SJCRH30 (cell line): ENCODE data around the gene ISG20L2. TPM values are rescaled to one million over a fixed set of nuclear protein-coding genes. Genes with fewer than 3 reads are reported as not detected.
A peak's percentile ranks its signal among the peaks of the same experiment; 100 is the strongest.

Experiments
- DNase-seq, 2 experiments: peaks; one replicate each; pipeline ENCODE4 v3.0.0-alpha.2; 2015 to 2020
- H3K27ac ChIP-seq: fragments of 250-450 bp; sonication (Bioruptor Pico); 2 replicates; pipeline ENCODE4 v1.5.1; 2020; ENCODE audit warnings: mild to moderate bottlenecking, moderate library complexity
- H3K27me3 ChIP-seq: fragments of 250-450 bp; sonication (Bioruptor Pico); 2 replicates; pipeline ENCODE4 v1.5.1; 2020; ENCODE audit warnings: mild to moderate bottlenecking, moderate library complexity
- H3K36me3 ChIP-seq: fragments of 250-450 bp; sonication (Bioruptor Pico); 2 replicates; pipeline ENCODE4 v1.5.1; 2020; ENCODE audit warnings: mild to moderate bottlenecking, moderate library complexity
- H3K4me1 ChIP-seq: fragments of 250-450 bp; sonication (Bioruptor Pico); 2 replicates; pipeline ENCODE4 v1.5.1; 2020; ENCODE audit warnings: mild to moderate bottlenecking, moderate library complexity
- H3K4me3 ChIP-seq: fragments of 250-450 bp; sonication (Bioruptor Pico); 2 replicates; pipeline ENCODE4 v1.5.1; 2020; ENCODE audit warnings: mild to moderate bottlenecking, moderate library complexity
- H3K9me3 ChIP-seq: fragments of 250-450 bp; sonication (Bioruptor Pico); replicated peaks from 2 replicates; pipeline ENCODE4 v1.5.1; 2020; ENCODE audit warnings: mild to moderate bottlenecking, moderate library complexity
- total RNA-seq: library from RNA; depleted of rRNA; stranded (reverse); fragments of >200 nt; shearing (Covaris generic); gene quantifications from 2 replicates; pipeline ENCODE4 v1.2.3, GENCODE V29; 2014

Gene ISG20L2
- total RNA-seq, 1 experiment from 2014 or later = 33.7 TPM

DNA sequence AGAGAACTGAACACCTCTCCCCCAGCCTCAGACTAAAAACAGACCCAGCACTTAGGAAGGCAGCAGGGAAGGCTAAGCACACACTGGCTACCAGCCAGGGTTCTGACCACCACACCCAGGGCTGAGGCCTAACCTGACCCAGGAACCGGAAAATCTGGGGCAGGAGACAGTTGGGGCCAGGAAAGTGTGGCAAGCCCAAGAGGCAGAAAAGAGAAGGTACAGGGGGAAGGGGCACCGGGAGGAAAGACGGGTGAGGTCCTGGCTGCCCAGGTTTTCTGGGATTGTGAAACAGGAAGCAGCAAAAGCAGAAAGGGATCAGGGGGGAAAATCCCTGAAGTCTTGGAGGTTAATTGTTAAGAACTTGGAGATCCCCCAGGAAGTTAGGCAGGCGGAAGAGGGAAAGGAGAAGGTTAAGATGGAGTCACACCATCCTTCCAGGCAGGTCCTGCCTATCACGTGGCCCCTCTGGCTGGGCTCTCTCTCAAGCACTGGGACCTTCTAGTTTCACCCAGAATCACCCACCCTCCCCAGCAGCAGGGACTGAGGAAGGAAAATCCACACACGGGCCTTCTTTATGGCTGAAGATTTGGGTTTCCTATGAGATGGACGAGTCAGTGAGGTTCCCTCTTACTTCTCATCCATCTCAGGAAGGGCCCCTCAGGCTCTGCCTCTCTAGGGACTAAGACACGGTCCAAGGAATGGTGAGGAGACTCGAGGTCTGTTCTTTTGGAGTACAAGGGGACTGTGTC lies 20.3 kb upstream of the ISG20L2 start:
- peak overlapping the region; percentile 100 for H3K27ac ChIP-seq
- peak overlapping the region; percentile 15 for H3K4me3 ChIP-seq
- no peaks in the 10 kb centered on the region for H3K9me3 ChIP-seq
- DNase-seq = peak; percentile 22 to 34
- H3K27me3 ChIP-seq = no peaks in the 10 kb centered on the region
- peaks cover 6% of the 10 kb centered on the region; the same call in 1 of the 2 replicates for H3K36me3 ChIP-seq
- peaks cover 37% of the 10 kb centered on the region for H3K4me1 ChIP-seq

DNA sequence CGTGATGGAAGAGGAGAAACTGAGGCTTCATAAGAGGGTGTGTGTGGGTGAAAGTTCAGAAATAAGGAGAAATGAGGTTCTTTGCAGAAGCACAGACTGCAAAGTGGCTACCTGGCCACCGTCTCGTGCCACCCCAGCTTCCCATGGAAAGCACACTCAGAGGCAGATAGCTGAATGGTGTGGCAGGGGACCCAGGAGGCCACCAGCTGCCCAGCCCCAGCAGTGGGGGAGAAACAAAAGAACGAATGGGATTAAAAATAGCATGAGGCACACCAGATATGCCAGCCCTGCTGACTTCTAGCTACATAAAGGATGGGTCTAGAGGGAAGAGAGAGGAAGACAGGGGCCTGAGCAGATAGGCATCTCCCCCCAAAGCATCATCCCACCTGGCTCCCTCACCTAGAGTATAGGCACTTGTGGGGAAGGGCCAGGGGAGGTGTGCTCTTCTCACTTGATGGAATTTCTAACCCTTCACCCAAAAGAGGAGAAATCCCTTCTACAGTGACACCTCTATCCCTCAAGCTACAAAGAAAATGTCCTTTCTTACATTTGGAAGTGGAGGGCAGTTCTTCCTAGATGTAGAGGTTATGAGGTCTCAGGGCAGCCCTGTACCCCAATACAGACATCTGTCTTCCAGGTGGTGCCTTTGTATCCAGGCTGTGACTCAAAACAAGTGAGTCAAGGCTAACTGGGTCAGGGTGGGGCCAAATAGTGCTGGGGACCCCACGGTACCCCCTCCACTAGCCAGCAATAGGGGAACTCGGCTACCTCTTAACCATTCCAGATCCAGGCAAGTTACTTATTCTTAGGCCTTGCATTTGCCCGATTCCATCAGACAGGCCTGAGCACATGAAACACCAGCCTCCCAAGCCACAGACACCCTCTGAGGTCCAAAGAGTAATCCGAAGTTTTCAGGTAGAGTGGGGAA lies 19.4 kb upstream of the ISG20L2 start:
- Histone ChIP-seq H3K9me3 (no peaks in the 10 kb centered on the region), H3K36me3 (peaks cover 8% of the 10 kb centered on the region; the same call in 1 of the 2 replicates), H3K4me1 (peaks cover 37% of the 10 kb centered on the region), H3K27ac (peak overlapping the region; percentile 100), H3K27me3 (no peaks in the 10 kb centered on the region), H3K4me3 (peak overlapping the region; percentile 61)
- DNase-seq = no peak

DNA sequence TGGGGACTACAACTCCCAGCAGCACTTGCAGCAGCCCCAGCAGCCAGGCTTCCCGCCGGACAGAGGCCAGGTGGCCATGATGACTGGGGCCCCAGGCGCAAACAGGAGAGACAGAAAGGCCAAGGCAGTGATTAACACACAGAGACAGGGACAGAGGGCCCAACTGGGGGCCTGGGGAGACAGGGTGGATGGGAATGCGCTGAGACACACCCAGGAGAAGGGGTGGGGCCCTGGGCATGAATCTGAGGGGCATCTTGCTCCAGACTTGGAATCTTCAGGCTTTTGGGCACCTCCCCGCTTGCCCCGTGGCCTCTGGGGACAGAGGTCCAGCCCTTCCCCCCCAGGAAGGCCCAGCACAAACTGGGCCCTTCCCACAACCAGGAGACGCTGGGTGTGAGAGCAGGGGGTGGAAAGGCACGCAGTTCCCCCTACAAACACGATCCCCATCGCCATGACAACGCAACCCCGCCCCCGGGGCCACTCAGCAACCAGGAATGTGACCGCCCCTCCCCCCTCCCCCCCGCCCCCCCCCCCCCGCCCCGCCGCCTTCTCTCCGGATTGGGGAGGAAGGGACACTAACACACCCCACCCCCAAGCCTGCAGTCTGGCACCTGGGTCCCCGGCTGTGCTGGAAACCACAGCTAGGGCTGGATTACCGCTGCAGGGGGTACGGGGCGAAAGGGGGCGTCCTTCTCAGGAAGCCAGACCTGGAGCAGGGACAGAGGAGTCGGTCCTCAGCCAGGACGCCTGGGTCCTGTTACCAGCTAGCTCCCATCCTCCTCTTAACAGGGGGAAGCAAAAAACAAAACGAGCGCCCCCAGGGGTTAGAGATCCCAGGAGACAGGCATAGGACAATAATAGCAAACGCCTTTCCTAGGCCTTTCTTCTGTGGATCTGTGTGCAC lies 18.4 kb upstream of the ISG20L2 start:
- Histone ChIP-seq H3K27ac (peak overlapping the region; percentile 100), H3K9me3 (no peaks in the 10 kb centered on the region), H3K4me1 (peaks cover 33% of the 10 kb centered on the region), H3K4me3 (peak overlapping the region; percentile 61), H3K27me3 (no peaks in the 10 kb centered on the region), H3K36me3 (peaks cover 8% of the 10 kb centered on the region; the same call in 1 of the 2 replicates)
- peak; percentile 90 to 93 for DNase-seq

DNA sequence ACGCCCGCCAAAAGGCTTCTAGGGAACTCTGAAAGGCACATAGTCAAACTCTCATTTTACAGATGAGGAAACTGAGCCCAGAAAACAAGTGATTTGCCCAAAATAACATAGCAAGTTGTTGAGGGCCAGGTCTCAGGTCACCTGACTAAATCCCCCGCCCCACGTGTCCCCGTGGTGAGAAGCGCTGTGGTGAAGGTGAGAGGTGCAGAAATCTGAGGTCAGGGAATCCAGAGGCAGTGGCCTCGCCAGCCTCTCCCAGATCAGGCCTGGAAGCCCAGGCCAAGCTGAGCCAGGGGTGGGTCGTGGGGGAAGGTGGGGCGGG lies 17.8 kb upstream of the ISG20L2 start:
- no peaks in the 10 kb centered on the region for H3K9me3 ChIP-seq
- H3K4me1 ChIP-seq = peaks cover 37% of the 10 kb centered on the region
- H3K27ac ChIP-seq = peak overlapping the region; percentile 100
- H3K27me3 ChIP-seq = no peaks in the 10 kb centered on the region
- H3K36me3 ChIP-seq = peaks cover 8% of the 10 kb centered on the region; the same call in 1 of the 2 replicates
- H3K4me3 ChIP-seq = peak overlapping the region; percentile 61; the same call in 1 of the 2 replicates
- DNase-seq = no peak

DNA sequence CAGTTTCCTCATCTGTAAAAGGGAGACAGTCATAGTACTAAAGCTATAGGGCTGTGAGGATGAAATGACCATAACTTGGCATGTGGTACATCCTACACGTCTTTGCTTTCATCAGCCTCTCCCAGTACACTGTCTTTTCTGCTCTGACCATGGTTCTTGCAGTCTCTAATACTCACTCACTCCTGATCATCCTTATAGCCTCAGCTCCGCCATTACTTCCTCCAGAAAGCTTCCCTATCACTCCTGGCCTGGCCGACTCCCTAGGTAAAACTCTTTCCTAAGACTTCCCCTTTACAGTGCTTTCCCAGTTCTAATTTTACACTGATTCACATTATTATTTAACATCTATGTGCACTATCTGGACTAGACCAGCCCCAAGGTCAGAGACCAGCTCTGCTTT lies 17.3 kb upstream of the ISG20L2 start:
- Histone ChIP-seq H3K9me3 (no peaks in the 10 kb centered on the region), H3K27me3 (no peaks in the 10 kb centered on the region), H3K36me3 (peaks cover 8% of the 10 kb centered on the region; the same call in 1 of the 2 replicates), H3K4me1 (peaks cover 38% of the 10 kb centered on the region), H3K27ac (no peak overlapping the region), H3K4me3 (no peak overlapping the region)
- no peak for DNase-seq

DNA sequence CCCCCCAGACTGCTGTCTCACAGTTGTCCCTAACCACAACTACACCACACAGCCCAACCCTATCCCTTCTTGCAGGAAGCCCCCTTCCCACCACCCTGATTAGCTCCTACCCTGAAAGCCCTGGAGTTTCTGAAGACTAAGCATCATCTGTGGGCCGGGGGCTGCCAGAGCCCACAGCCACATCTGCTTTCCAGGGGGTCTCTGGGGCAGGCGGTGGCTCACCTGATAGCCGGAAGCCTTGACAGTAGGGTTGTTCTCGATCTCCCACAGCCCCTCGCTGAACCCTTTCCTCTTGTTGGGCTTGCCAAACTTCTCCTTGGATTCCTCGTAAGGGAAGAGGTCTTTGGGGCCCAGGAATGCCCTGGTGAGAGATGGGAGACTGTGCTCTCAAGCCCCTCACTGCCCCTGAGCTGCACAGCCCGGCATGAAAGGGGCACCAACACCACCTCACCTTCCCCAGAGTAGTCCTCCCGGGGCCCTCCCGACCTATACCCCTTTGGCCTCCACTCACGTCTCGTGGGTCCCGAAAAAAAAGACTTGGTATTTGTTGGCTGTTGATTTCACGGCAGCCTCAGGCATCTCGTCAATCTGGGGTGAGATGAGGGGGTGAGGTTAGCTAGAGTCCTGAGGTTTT lies 16.3 kb upstream of the ISG20L2 start:
- H3K4me3 ChIP-seq = no peak overlapping the region
- H3K9me3 ChIP-seq = no peaks in the 10 kb centered on the region
- peaks cover 39% of the 10 kb centered on the region for H3K4me1 ChIP-seq
- no peak overlapping the region for H3K27ac ChIP-seq
- H3K36me3 ChIP-seq = peaks cover 10% of the 10 kb centered on the region; the same call in 1 of the 2 replicates
- no peak for DNase-seq
- H3K27me3 ChIP-seq = no peaks in the 10 kb centered on the region

DNA sequence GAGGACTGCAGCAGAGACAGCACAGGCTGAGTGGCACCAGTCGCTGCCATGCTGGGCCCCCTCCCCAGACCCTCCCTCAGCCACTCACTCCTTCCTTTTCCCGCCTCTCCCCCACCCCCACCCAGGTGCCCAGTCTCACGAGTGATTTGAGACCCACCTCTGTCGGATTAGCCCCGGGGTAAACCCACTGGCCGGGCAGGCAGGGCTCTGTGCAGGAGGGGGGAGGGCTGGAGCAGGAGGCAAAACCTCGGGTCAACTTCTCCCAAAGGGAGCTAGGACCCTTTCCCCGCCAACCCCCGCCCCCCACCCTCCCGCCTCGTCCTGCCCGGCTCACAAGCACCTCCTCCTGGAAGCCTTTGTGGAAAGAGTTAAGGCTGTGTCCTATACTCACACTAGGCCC lies 15.8 kb upstream of the ISG20L2 start:
- peaks cover 11% of the 10 kb centered on the region; the same call in 1 of the 2 replicates for H3K36me3 ChIP-seq
- no peaks in the 10 kb centered on the region for H3K27me3 ChIP-seq
- H3K4me3 ChIP-seq = no peak overlapping the region
- no peak overlapping the region for H3K27ac ChIP-seq
- peaks cover 36% of the 10 kb centered on the region for H3K4me1 ChIP-seq
- H3K9me3 ChIP-seq = no peaks in the 10 kb centered on the region
- no peak for DNase-seq

DNA sequence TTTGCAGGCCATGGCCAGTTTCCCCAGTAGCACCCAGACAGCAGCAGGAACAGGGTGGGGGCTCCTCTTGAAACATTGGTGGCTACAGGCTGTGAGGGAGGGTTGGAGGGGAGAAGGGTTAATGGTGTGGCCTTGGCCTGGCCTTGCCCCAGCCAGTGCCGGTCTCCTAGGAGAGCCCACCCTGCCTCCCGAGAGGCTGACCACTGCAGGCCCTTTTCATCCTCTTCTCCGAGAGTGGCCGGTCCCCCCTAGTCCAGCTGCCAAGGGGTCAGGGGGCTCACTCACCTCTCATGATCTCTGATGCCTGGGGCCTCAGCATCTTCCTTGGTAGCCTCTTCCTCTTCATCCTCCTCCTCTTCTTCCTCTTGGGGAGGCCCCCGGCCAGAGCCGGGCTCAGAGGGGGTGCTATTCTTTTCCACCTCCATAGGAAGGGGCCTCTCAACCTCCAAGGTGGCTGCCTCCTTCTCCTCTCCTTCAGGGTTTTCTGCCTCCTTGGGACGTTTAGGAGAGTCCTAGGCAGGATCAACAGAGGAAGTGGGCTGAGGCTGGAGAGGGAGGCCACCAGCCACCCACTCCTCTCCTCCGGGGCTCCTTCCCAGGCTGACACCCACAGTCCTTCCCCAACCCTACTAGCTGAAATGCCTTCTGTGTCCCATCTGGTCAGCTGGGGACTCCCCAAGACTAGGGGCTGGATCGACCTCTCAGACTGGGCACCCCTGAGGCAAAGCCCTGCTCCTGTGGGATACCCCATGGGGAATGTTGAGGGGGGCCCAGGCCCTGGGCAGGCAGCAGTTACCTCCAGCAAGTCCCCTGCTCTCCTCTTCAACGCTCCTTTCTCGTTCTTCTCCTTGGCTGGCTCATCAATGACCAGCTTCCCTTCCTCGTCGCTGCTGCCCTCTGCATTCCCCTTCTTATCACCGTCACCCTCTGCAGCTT lies 15.1 kb upstream of the ISG20L2 start:
- H3K27ac ChIP-seq = no peak overlapping the region
- no peak overlapping the region for H3K4me3 ChIP-seq
- H3K4me1 ChIP-seq = peaks cover 29% of the 10 kb centered on the region
- H3K27me3 ChIP-seq = no peaks in the 10 kb centered on the region
- H3K9me3 ChIP-seq = no peaks in the 10 kb centered on the region
- no peak for DNase-seq
- peaks cover 13% of the 10 kb centered on the region; the same call in 1 of the 2 replicates for H3K36me3 ChIP-seq

DNA sequence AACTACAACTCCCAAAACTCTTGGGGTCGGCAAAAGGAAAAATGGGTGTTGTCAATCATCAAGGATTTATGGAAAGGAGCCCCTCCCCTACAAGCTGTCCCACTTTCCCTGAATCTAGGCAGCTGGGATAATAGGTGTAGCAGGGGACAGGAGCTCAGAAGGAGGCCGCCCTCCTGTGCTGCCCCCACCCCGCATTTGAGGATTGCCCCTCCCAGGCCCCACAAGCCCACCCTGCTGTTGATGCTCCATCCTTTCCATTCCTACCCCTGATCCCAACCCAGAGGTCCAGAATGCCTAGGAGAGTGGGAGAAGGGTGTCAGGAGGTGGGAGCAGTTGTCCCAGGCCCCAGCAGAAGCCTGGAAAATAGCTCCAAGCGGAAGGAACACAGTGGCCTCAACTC lies 14.2 kb upstream of the ISG20L2 start:
- peaks cover 20% of the 10 kb centered on the region for H3K4me1 ChIP-seq
- H3K4me3 ChIP-seq = no peak overlapping the region
- H3K36me3 ChIP-seq = peaks cover 13% of the 10 kb centered on the region; the same call in 1 of the 2 replicates
- no peak for DNase-seq
- no peaks in the 10 kb centered on the region for H3K9me3 ChIP-seq
- no peaks in the 10 kb centered on the region for H3K27me3 ChIP-seq
- no peak overlapping the region for H3K27ac ChIP-seq

DNA sequence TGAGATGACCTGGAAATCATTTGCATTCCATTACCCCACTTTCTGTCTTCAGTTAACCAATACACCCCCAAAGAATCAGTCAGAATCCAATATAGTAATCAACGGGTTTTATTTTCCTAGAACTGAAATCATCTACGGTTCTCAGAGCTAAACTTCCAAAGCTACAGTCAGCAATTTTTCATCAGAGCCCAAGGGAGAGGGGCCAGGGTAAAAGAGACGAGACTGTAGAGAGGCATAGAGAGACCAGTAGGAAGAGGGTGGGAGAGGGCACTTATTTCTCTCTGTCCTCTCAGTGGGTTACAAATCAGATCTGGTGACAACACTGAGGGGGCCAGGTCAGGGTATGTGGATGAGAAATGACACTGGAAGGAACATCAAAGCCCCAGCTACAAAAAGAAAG lies 13.5 kb upstream of the ISG20L2 start:
- H3K36me3 ChIP-seq = peaks cover 17% of the 10 kb centered on the region; the same call in 1 of the 2 replicates
- no peaks in the 10 kb centered on the region for H3K9me3 ChIP-seq
- no peaks in the 10 kb centered on the region for H3K27me3 ChIP-seq
- no peak overlapping the region for H3K4me3 ChIP-seq
- no peak for DNase-seq
- no peak overlapping the region for H3K27ac ChIP-seq
- H3K4me1 ChIP-seq = peaks cover 14% of the 10 kb centered on the region

DNA sequence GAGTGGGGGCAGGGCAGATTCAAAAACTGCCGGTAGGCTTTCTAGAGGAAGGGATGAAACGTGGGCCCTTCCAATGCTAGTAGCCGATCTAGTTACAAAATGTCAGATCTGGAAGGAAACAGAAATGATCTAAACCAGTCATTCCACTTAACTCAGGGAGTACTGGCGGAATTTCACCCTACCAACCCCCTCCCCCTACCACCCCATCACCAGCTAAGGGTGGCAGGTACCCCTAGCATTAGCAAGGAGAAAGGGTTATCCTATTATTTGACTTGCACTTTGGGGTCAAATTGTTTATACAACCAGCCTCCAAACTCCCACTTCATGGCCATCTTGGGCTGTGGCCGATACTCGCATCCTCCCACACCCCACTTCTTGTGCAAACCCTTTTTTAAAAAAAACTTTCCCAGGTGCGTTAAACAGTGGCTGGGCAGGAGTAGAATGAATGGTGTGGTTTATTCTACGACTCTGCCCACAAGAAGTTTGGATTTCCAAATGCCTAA lies 13.0 kb upstream of the ISG20L2 start:
- 0 out of 2 replicates have a peak overlapping the region, but pooled peaks have one; percentile 7 for H3K4me3 ChIP-seq
- H3K9me3 ChIP-seq = no peaks in the 10 kb centered on the region
- H3K4me1 ChIP-seq = peaks cover 14% of the 10 kb centered on the region
- H3K36me3 ChIP-seq = peaks cover 17% of the 10 kb centered on the region; the same call in 1 of the 2 replicates
- DNase-seq = no peak
- H3K27me3 ChIP-seq = no peaks in the 10 kb centered on the region
- H3K27ac ChIP-seq = peak overlapping the region; percentile 37; the same call in 1 of the 2 replicates

DNA sequence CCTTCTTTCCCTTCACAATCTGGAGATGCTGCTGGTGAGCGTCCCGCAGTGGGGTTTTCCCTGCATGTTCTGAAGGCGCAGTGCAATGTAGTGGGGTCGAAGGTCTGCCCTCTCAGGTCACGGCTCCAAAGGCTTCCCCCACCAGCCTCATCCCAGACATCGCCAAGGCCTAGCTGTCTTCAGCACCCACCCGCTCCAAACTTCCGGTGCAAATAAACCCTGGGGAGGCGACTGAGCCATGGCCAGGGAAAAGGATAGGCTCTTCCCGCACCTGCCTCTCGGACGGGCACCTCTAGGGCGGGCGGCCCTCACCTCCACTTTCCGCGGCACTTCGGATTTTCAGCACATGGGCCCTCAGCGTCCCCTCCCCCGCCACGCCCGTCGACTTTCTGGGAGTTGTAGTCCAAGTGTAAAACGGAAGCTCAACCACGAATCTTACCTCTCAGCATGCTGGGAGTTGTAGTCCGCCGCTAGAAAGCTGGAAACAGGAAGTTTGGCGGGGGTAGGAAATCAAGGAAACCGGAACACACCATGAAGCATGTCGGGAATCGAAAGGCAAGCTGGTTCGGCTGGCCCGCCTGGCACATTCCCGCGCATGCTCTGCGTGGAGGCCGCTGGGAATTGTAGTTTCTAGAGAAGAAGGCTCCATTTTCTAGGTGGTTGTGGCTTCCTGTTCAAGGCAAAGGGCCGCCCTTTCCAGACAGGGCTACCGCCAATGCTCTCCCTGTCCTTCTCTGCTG lies 12.3 kb upstream of the ISG20L2 start, which contains the start of gene MRPL24:
Gene MRPL24, minus strand, starts transcription at position 348 of the 740 bp plus-strand sequence. CDS start 2,384 bp downstream, outside the sequence.
- Histone ChIP-seq H3K9me3 (no peaks in the 10 kb centered on the region), H3K4me1 (peaks cover 9% of the 10 kb centered on the region; the same call in 1 of the 2 replicates), H3K27ac (peak within 1 kb of the TSS; percentile 66), H3K36me3 (peaks cover 19% of the 10 kb centered on the region; the same call in 1 of the 2 replicates), H3K4me3 (peak within 1 kb of the TSS; percentile 81), H3K27me3 (no peaks in the 10 kb centered on the region)
- DNase-seq = peak; percentile 97 to 99
